Measurements from ENCODE around the gene GAD1. TPM values are rescaled to one million over a fixed set of nuclear protein-coding genes. Genes with fewer than 3 reads are reported as not detected.

Gene GAD1
- total RNA-seq, 1 donor from 2014 or later = 2.2 TPM

GRCh38 chr2:170815746-170816503 lies 762 bp upstream of the GAD1 start:
- Mint-ChIP-seq H3K4me3 (peak overlapping the region; percentile 85), H3K4me1 (ENCODE audit: unreplicated experiment) (peaks cover 35% of the 10 kb centered on the region)

GRCh38 chr2:170817093-170818035 lies 677 bp downstream of the GAD1 start:
- Mint-ChIP-seq H3K9me3 (no peaks in the 10 kb centered on the region), H3K4me1 (ENCODE audit: unreplicated experiment) (peaks cover 41% of the 10 kb centered on the region), H3K36me3 (no peaks in the 10 kb centered on the region), H3K27ac (peak overlapping the region; percentile 48), H3K27me3 (peaks cover 100% of the 10 kb centered on the region), H3K4me3 (peak overlapping the region; percentile 85)
- no peak for DNase-seq (ENCODE audit: extremely low spot score, unreplicated experiment)
- no peak for TF ChIP-seq CTCF (conservative IDR thresholded peaks at IDR 0.05)

More at GRCh38 chr2:170815746-170816503, 762 bp upstream of the GAD1 start:
- peak; percentile 95 for TF ChIP-seq CTCF (conservative IDR thresholded peaks at IDR 0.05)
- no peak for DNase-seq (ENCODE audit: extremely low spot score, unreplicated experiment)
- Mint-ChIP-seq H3K9me3 (no peaks in the 10 kb centered on the region), H3K36me3 (no peaks in the 10 kb centered on the region), H3K27ac (peak overlapping the region; percentile 62), H3K27me3 (peaks cover 91% of the 10 kb centered on the region)

GRCh38 chr2:170818036-170818751 lies 1.5 kb downstream of the GAD1 start:
- Mint-ChIP-seq H3K4me3 (peak overlapping the region; percentile 85), H3K27me3 (peaks cover 100% of the 10 kb centered on the region), H3K36me3 (no peaks in the 10 kb centered on the region), H3K4me1 (ENCODE audit: unreplicated experiment) (peaks cover 39% of the 10 kb centered on the region), H3K9me3 (no peaks in the 10 kb centered on the region), H3K27ac (no peak overlapping the region)
- DNase-seq (ENCODE audit: extremely low spot score, unreplicated experiment) = no peak
- no peak for TF ChIP-seq CTCF (conservative IDR thresholded peaks at IDR 0.05)

- Mint-ChIP-seq H3K36me3 (no peaks in the 10 kb centered on the region), H3K4me1 (ENCODE audit: unreplicated experiment) (peaks cover 37% of the 10 kb centered on the region), H3K27ac (no peak overlapping the region), H3K27me3 (peaks cover 98% of the 10 kb centered on the region), H3K9me3 (no peaks in the 10 kb centered on the region), H3K4me3 (peak overlapping the region; percentile 85)
- no peak for TF ChIP-seq CTCF (conservative IDR thresholded peaks at IDR 0.05)
- DNase-seq (ENCODE audit: extremely low spot score, unreplicated experiment) = no peak
Observed at GRCh38 chr2:170818752-170819470, 2.2 kb downstream of the GAD1 start.

Measured in type B pancreatic cell (in vitro differentiated cells).